GM12872 (cell line): ENCODE data around the gene INSM1.

Experiments
- TF ChIP-seq, protein P1 (sequence below): IDR thresholded peaks from 3 replicates; pipeline ENCODE4 v1.5.1; 2011; ENCODE audit warnings: low read depth, mild to moderate bottlenecking, low read length, moderate library complexity; ENCODE audit not compliant: insufficient read depth

INSM1 gene

DNA sequence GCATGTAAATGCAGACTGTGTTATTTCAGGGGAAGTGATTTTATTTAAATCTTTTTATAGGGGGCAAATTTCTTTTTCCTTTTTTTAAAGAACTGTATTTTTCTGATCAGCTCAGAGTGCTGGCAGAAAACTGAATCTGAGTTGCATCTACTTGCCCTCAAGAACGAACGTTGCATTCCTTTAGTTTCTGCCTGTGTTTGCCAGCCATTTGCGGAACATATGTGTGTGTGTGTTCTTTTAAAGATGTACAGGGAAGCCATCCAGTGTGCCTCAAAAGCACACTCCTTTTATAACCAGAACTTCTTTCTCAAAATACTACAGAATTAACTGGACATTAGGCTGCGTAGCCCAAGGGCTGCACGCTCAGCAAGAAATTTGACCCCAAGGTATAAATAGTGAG lies 25.8 kb upstream of the INSM1 start:
- TF ChIP-seq, protein P1, sequence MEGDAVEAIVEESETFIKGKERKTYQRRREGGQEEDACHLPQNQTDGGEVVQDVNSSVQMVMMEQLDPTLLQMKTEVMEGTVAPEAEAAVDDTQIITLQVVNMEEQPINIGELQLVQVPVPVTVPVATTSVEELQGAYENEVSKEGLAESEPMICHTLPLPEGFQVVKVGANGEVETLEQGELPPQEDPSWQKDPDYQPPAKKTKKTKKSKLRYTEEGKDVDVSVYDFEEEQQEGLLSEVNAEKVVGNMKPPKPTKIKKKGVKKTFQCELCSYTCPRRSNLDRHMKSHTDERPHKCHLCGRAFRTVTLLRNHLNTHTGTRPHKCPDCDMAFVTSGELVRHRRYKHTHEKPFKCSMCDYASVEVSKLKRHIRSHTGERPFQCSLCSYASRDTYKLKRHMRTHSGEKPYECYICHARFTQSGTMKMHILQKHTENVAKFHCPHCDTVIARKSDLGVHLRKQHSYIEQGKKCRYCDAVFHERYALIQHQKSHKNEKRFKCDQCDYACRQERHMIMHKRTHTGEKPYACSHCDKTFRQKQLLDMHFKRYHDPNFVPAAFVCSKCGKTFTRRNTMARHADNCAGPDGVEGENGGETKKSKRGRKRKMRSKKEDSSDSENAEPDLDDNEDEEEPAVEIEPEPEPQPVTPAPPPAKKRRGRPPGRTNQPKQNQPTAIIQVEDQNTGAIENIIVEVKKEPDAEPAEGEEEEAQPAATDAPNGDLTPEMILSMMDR: no peak

DNA sequence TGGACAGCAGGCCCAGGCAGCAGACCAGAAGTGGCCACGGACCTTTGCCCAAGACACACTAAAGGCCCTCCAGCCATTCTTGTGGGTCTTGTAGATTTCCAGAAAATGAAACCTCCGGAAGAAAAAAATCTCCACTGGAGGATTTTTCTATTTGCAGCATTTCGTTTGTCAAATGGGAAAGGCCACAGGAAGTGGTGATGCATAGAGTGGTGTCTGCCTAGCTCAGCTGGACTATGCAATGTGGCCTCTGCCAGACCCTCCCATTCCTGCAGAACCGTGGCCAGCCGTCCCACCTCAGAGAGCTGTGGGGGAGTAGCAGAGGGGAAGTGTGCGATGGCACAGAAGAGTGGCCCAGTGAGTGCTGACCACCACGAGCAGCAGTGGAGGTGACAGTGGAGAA lies 24.0 kb upstream of the INSM1 start:
- TF ChIP-seq, protein P1: no peak

DNA sequence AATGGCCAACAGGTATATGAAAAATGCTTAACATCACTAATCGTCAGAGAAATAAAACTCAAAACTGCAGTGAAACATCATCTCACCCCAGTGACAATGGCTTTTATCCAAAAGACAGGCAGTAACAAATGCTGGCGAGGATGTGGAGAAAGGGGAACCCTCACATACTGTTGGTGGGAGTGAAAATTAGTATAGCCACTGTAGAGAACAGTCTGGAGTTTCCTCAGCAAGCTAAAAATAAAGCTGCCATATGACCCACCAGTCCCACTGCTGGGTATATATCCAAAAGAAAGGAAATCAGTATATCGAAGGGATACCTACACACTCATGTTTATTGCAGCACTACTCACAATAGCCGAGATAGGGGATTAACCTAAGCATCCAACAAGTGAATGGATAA lies 23.4 kb upstream of the INSM1 start:
- TF ChIP-seq, protein P1: no peak

DNA sequence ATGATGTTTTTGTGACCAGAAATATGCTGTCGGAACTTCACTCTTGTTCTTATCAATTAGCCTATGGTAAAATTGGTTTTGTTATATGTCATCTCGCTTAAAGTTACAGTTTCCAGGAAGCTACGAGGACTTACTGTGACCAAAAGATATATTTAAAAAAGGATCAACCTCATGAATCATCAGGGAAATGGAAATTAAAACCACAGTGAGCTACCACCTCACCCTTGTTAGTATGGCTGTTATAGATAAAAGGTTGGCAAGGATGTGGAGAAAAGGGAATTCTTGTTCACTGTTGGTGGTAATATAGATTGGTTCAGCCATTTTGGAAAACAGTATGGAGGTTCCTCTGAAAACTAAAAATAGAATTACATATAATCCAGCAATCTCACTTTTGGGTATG lies 14.3 kb upstream of the INSM1 start:
- TF ChIP-seq, protein P1: no peak

DNA sequence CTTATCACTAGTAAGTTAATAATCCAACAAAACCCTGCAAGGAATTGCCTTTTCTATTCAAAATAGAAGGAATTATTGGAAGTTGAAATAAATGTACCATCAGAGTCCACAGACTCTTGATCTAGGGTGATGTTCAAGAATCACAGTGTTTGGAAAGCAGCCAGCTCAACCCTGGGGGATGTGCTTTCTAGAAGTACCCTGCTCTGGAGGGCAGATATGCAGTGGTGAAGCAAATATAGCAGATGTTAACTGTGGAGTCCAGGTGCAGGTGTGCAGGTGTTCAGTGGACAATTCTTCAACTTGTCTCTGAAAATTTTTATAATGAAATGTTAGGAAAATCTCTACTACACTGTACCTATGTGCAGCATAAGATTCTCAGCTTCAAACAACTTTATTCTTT lies 9.1 kb upstream of the INSM1 start:
- TF ChIP-seq, protein P1: no peak

DNA sequence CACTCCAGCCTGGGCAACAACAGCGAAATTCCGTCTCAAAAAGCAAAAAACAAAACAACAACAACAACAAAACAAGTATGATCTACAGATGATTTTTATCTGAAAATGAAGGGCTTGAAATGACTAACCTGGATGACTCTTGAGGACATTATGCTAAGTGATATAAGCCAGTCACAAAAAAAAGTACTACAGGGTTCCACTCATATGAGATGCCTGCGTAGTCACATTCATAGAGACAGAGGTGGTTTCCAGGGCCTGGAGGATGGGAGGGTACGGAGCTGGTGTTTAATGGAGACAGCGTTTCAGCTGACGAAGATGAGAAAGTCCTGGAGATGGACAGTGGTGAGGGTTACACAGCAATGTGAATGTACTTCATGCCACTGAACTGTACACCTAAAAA lies 8.3 kb upstream of the INSM1 start:
- TF ChIP-seq, protein P1: no peak

DNA sequence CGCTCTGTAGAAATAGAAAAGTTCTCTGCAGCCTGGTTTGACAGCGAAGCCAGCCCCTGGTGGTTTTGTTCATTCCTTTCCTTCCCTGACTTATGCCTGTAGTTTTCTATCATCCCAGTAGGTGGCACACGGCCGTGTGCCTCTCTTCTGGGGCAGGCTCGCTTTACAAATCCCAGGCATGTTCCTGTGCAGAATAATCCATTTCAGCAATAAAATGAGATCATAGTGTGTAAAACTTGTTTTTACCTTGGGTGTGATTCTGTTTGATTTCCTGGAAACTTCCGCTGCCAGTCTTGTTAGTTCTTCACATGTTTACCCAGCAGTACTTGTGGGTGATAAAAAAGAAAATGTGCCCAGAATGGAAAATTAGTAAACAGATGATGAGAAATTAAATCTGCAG lies 7.4 kb upstream of the INSM1 start:
- TF ChIP-seq, protein P1: peak; percentile 82
